GM04503 (cell line): ENCODE results near the gene KISS1.

Experiments used
- DNase-seq: peaks from one replicate; pipeline ENCODE4 v3.0.0-alpha.2; 2012; ENCODE audit warnings: low read depth

The KISS1 gene

DNA sequence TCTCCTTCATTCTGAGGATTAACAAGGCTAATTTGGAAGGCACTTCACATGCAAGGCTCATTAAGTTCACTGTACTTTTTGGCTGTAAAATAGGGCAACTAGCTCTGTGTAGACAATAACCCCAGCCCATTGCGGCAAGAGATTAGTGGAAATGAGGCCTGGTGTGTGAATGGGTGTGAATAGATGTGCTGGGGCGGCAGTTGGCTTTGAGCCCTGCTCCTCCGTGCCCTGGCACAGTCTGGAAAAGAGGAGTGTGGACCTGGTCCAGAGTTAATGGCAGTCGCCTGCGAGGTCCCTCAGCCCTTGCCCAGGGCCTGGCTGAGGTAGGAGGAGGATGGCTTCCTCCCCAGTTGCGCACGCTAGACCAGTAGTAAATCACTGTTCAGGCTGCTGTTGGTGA is 4.8 kb downstream of the KISS1 start:
- no peak for DNase-seq

DNA sequence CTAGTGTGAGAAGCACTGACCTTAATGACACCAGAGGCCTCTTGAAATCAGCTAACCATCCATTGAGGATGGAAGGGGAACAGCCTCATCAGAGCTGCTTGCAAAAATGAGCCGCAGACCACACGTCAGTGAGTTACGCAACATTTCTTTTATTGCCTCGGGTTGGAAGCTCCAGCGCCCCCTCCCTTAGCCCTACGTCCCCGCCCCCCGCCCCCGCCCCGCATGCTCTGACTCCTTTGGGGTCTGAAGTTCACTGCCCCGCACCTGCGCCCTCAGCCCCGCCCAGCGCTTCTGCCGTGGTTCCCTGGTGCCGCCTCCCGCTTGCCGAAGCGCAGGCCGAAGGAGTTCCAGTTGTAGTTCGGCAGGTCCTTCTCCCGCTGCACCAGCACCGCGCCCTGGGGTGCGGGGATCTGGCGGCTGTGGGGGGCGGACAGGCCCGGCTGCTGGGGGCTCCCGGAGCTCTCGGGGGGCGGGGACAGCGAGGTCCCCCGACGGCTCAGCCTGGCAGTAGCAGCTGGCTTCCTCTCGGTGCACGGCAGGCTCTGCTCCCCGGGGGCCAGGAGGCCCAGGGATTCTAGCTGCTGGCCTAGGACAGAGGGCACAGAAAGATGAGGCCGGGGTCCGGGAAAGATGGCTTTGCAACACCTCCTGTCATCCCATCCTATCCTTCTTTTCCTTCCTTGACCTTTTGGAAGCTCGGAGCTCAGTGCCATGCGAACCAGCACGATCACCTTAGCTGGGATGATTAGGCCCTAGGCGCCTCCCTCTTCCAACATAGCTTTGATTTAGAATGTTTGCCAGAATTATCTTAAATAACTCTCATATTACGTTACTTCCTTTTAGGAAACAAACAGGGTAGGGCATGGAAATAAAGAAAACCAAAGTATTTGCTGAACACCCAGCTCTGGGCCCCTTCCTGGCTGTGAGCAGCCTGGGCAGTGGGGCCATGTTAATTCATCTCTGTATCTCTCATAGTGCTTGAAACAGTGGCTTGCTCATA is 5.8 kb downstream of the KISS1 start:
- no peak for DNase-seq

DNA sequence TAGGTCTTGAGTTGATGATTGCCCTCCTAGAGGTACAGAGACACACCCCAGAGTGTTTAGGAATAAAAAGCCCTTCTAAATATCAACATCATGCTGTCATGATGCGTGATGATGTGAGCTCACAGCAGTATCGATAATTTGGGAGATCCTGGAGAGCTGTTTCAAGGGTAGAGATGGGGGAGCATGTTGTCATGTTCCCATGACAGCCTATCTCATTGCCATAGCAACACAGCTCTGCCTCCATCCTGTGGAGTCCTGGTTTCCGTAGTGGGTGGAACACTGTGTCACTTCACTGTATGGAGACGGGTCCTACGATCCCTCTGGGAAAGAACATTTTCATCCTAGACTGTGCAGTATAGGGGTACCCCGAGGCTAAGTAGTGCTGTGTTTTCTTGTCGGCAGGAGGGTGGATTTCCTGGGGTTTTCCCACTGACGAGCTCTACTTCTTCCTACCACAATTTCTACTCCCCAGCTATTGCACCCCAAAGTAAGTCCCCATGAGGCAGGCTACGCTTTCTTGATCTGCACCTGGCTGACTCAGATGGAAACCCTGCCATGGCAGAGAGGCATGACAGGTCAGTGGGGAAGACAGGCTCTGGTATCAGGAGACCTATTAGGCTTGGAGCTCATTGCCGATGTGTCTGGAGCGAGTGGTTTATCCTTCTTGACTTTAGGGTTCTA is 7.2 kb downstream of the KISS1 start:
- no peak for DNase-seq

DNA sequence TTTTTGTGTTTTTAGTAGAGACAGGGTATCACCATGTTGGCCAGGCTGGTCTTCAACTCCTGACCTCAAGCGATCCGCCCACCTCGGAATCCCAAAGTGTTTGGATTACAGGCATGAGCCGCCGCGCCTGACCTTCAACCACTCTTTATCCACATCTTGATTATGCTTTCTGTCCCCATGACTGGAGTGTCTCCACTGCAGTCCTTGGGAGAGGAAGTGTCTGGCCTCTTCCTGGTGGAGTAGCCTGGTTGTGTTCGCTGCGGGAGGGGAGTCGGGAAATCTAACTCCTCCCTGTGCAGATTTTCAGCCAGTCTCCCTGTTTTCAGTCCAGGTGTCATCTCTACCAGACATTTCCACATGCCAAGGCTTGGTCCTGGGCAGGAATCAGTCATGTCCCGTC is 9.7 kb downstream of the KISS1 start:
- no peak for DNase-seq

DNA sequence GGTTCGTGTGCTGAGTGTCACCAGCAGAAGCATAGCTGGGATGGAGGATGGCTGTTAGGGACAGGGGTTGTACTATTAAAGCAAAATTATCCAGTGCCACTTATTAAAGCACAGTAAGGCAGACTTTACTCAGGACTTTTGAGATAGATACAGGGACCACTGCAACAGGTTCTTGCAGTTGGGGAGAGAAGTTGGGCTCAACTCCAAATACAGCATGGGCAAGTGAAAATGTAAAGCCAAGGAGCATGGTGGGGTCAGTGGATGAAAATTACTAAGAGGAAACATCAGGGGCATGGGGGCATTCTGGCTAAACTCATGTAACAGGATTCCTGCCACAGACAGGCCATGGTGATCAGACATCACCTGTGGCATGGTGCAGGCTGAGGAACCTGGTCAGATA is 15.2 kb downstream of the KISS1 start:
- DNase-seq = no peak

DNA sequence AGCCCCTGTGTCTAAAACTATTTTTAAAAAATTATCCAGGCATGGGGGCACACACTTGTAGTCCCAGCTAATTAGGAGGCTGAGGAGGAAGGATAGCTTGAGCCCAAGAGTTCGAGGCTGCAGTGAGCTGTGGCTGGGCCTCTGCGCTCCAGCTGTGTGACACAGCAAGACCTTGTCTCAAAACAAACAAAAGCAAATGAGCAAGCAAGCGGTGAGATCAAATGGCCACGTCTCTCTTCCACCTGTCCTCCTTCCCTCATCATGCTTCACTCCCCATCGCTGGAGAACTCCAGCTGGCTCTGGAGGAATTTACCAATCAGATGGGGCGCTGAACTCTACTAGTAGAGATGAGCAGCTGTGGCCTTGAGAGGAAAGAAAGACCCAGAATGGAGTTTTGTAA is 16.2 kb downstream of the KISS1 start:
- DNase-seq = no peak

DNA sequence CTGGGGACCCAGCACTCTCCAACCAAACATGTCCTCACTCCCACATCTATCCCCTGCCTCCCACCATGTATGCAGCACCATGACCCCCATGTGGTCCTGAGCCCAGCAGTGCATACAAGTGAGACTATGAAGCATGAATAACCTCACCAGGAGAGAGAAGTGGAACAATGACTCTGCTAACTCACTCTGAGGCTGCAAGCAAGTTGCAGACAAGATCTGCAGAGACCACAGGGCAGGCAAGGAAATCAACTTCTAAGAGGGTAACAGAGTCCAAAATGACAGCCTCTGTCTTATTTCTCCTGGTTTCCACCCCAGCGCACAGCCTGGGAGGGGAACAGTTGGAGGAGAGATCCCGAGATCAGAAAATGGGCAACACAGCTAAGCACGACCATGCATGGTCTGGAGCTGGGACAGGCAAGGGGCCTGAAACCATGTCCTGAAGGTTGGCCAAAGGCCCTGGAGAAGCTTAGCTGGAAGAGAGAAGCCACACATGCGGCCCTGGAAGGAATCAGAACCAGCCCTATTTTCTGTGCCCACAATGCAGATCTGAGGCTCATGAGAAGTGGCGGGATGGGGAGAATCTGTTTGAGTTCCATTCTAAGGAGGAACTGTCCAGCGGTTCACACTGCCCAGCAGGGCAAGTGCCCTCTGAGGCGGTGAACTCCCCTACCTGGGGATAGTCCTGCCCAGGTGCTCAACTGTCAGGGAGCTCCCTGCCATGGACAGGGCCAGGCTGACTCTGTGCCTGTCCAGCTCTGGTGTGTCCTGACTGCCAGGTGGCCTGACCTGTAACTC is 17.6 kb downstream of the KISS1 start:
- DNase-seq = no peak

DNA sequence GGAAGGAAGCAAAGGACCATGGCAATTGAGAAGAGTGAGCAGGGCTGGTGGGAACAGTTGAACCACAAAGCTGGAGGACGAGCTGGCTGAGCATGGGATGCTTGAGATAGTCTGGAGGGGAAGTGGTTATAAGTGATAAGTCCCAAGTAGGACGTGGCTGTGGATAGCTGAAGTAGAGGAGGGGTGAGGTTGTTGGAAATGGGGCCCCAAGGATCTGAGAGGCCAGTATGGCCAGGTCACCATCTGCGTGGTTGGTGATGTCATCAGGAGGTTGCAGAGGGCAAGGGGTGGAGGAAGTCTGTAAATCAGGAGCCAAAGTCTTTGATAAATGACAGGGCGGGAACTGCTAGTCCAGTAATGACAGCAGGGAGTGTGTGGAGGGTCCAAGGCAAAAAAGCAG is 19.2 kb downstream of the KISS1 start:
- no peak for DNase-seq

DNA sequence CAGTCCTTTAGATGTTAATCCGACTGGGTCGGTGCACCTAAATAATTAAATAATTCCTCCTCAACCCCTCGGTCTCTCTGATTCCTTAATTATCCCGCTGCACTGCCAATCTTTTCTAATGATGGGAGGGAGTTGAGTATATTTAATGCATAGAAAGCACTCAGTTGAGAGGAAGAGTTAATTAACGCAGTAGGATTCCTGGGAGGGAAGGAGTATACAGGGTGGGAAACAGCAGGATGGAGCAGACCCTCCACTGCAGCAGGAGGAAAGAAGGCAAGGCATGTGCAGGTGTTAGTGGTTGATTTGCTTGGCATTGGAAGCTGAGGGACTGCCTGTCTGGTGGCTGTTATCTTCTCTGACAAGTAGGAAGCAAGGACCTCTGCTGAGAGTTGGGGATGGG is 20.2 kb downstream of the KISS1 start:
- no peak for DNase-seq

DNA sequence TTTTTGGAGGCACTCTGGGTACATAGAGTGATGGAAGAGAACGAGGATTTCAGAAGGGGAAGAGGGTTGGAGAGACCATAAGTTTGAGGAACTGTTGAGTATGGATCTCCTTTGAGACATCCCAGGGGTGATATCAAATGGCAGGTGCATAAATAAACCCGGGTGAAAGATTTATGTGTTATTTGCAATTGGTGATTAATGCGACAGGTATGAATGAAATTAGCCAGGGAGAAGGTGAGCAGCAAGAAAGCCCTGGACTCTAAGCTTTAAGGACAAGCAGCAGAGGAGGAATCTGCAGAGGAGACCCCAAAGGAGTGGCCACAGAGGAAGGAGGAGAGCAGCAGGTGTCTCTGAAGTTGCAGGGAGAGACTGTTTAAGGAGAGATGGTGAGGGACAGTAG is 21.3 kb downstream of the KISS1 start:
- no peak for DNase-seq

DNA sequence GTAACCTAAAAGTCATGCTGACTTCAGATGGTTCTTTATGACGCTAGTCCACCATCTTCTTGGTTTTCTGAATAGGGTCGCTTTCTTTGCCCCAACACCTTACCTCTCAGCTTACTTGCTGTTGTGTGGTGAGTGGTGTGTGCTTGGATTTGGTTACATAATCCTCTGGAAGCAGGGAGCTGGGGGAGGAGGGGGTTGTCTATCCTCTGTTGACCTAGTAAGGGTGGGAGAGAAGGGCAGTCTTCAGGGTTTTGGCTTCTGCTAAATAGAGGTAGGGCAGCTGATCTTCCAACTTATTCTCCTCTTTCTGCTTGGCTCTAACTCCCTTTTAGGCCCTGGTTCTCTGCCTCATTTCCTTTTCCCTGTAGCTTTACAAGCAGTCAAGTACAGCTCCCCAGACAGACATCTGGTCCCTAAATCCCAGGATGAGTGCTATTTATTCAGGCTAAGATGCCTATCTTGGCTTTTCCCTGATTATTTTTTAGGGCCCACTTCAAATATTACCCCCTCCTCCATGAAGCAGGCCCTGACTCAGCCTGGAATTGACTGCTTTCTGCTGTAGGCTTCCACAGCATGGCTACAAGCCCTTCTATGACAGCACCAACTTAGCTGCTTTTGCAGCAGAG is 23.8 kb downstream of the KISS1 start:
- no peak for DNase-seq

DNA sequence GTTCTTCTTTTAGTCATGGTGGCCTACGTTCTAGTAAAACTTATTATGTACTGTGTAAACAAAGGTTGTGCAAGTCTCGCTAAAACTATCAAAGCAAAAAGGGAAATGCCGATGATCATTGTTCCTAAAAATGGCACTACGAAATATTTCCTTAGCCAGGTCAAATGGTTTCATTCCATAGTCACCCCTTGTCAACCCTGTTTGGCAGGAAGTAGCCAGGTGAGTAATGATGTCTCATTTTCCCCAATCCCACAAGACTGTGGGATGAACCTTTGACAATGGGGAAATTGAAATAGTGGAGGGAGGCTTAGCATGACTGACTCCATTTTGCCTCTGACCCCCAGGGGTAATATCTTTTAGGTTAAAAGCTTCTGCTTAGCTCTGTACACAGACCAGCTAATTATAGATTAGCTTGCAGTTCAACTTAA is 24.5 kb downstream of the KISS1 start:
- DNase-seq = peak; percentile 44

DNA sequence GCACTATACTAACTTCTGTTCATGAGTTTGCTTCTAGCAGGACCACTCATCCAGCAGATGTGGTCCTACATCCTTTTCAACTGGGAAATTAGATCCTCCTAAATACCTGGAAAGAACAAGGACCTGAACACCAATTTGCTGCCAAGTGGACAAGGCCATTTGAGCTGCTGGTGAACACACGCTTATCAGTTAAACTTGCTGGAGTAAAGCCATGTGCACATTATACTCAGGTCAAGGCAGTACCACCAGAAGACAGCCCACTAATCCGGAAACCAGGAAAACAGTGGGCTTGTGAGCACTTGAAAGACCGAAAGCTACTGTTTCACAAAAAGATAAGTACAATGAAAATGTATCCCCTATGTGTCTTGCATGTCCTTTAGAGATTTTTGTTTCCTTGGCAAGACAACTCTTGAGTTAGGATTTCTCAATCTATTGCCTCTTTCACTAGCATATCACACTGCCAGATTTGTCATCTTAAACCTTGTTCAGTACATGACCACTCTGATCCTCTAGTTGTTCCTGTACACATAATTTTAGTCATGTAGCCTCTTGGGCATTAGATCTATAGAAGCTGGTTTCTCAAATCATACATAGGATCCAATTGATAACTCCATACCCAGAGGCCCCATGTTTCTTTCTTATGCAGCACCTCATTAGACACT is 25.7 kb downstream of the KISS1 start:
- no peak for DNase-seq

DNA sequence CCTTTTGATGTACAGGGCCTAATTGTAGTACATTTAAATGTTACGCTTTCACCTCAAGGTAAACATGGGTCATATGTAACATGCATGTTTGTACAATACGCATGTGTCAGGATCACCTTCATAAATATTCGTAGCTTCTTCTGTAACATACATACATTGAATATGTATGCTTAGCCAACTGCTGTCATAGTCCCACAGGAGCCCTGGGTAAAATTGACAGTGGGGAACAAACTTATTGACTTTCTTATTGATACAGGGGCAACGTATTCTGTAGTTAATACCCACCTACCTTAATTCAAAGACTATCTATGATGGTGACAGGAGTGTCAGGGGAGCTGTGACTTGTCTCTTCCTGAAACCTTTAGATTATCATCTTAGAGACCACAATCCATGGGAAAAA is 26.4 kb downstream of the KISS1 start:
- no peak for DNase-seq

DNA sequence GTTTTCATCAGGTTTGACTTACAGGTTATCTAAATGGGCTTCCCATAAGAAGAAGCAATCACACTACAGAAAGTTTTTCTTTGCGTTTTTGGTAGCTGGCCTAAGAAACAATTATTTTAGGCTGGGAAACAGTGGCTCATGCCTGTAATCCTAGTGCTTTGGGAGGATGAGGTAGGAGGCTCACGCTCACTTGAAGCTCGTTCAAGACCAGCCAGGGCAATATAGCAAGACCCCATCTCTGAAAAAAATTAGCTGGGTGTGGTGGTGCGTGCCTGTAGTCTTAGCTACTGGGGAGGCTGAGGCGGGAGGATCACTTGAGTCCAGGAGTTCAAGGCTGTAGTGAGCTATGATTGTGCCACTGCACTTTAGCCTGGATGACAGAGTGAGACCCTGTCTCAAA is 28.6 kb downstream of the KISS1 start:
- no peak for DNase-seq

DNA sequence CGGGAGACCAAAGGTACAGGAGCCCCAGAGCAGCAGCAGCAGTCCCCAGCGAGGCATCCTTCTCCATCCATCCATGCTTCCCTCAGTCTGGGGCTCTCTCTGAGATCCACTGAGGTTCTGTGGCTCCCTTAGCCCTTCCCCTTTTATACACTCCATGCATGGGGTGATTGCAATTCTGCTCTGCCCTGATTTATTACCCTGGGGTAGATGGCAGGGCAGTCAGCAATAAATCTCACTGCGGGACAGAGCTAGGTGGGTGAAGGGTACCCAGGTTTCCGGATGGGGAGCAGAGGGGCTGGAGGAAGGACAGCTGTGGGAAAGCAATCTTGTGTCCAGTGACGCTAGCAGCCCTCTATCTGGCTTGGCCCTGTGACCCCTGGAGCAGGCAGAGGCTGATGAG is 30.1 kb downstream of the KISS1 start, which contains the start of gene REN:
Gene REN, minus strand, starts transcription at position 119 of the 400 bp plus-strand sequence. Its CDS starts 44 bp downstream, at position 75.
- no peak for DNase-seq

DNA sequence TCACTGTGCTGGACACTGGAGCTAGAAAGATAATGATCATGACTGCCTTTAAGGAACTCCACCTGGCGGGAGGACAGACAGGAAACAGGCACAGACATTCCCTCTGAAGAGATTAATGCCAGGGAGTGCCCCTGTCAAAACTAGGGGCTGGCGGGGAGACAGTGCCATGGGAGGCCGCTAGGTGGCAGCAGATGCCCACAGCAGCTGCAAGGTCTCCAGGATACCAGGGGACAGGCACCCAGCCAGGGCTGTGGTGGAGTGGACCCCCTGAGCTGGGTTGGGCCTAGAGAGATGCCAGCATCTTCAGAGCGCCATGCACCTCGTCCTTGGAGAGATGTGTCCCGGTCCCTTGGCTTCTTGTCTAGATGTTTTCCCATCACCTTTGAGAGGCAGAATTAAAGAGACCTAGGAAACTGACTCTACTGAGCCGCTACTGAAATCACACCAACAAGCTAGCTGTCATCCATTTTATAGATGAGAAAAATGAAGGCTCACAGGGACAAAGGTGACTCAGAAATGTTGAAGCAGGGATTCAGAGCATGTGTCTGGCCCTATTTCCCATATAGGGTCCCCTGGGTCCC is 33.7 kb downstream of the KISS1 start:
- no peak for DNase-seq

DNA sequence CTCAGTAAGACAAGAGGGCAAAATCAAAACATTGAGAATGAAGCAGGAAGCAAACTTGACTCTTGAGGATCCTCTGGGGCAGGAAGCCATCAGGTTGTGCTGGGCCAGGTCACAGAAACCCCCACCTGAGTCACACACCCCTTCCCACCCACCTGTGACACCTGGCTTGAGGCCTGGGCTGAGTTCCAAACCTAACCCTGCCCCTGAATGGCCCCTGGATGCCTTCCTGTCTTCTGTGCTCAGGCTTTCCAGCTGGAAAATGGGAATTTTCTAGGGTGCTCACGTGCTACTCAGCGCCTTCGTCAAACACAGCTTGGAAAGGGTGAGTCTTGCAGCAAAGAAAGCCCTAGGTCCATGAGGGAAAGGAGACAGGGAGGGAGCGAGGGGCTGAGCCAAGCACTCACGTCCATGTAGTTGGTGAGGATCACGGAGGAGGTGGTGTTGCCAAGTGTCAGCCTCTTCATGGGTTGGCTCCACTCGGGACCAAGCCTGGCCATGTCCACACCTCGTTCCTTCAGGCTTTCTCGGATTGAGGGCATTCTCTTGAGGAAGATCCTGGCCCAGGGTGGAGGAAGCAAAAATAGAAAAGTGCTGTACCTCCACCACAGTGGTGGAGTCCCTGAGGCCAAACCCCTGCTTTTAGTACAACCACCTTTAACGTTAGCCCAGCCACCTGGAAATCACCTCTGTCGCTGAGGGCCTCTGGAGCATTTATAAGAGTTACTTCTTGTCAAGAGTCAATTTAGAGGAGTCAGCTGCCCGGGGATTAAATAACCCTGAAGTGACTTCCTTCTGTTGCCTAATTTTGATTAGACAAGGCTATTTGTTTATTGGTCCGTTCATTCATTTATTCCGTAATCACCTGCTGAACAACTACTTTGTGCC is 34.4 kb downstream of the KISS1 start:
- DNase-seq = no peak

DNA sequence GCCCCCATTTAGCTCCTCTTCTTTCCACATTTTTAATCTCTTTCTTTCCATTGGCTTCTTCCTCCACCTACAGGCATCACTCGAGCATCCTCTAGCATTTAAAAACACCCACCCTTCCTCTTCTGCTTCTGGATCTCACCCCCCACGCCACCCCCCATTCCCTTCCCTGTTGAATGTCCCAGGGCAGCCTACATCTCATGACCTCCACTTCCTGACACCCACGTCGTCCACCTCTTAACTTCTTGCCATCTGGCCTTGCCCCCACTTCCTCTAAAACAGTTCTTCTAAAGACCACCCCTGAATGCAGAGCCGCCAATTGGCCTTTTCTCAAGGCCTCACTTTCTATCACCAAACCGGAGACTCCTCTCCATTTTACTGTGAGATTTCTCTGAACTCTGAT is 38.3 kb downstream of the KISS1 start:
- no peak for DNase-seq

DNA sequence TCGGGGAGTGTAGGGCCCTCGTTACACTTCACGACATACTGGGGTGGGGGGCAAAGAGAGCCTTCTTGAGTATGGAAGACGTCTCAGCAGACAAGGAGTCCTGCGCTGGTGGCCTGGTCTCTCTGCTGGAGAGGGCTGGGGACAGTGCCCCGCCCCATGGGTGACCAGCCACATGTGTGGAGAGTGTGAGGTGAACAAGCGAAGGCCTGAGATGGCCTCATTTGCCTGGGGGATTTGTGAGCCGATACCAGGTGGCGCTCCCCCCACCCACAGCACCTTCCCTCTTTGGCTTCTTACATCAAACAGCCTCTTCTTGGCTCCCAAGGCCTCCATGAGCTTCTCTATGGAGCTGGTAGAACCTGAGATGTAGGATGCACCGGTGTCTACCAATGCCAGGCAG is 40.4 kb downstream of the KISS1 start:
- no peak for DNase-seq
